ENCODE measurements around the gene TRIM46.

DNA sequence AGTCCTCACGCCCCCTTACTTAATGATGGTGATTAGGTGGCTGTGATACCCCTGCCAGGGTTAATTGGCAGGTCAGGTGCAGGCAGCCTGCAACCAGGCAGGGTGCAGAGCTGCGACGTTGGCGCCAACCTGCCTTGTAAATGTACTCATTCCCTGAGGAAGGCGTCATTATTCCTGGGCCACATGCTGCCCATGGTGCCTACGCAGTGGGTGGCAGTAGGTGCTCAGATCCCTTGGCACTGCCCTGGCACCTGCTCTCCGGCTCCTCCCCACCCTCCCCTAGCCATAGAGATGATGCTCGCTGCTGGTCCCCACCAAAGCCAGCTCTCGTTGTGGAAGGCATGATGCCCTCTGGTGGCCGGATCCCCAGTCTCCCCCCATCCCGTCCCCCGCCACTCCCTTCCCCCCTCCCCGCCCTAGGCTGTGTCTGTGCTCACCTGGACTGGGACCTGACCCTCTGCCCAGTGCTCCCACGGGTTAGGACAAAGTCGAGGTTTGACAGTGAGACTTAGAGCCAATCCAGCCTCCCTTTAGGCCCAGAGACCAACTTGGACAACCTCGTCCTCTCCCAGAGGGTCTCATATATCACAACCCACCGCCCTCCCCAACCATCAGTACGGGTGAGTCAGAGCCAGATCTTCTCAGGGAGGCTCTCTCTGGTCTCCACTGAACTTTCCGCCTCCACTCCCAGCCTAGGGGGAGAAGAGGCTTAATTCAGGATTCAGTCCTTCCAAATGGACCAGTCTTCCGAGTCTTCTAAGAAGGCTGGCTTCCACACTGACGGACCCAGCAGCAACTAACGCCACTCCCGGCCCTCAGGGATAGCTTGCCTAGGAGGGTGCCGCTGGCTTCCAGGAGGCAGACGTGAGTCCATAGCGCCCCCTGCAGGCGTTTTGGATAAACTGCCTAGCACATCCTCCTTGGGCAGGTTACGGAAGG, 6.2 kb upstream of the TRIM46 start:
- TF ChIP-seq, protein P1, sequence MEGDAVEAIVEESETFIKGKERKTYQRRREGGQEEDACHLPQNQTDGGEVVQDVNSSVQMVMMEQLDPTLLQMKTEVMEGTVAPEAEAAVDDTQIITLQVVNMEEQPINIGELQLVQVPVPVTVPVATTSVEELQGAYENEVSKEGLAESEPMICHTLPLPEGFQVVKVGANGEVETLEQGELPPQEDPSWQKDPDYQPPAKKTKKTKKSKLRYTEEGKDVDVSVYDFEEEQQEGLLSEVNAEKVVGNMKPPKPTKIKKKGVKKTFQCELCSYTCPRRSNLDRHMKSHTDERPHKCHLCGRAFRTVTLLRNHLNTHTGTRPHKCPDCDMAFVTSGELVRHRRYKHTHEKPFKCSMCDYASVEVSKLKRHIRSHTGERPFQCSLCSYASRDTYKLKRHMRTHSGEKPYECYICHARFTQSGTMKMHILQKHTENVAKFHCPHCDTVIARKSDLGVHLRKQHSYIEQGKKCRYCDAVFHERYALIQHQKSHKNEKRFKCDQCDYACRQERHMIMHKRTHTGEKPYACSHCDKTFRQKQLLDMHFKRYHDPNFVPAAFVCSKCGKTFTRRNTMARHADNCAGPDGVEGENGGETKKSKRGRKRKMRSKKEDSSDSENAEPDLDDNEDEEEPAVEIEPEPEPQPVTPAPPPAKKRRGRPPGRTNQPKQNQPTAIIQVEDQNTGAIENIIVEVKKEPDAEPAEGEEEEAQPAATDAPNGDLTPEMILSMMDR (IDR thresholded peaks at IDR 0.05; ENCODE audit: insufficient read depth, low read length) = peak; percentile 81
- TF ChIP-seq GABPA (IDR thresholded peaks at IDR 0.05; ENCODE audit: low read depth) = peak; percentile 5; the same call in 1 of the 2 replicates
- TF ChIP-seq POLR2AphosphoS5 (IDR thresholded peaks at IDR 0.05; ENCODE audit: low read depth) = no peak
- no peak for TF ChIP-seq SPI1 (IDR thresholded peaks at IDR 0.05; ENCODE audit: borderline replicate concordance, low read depth)
- TF ChIP-seq, protein P2, sequence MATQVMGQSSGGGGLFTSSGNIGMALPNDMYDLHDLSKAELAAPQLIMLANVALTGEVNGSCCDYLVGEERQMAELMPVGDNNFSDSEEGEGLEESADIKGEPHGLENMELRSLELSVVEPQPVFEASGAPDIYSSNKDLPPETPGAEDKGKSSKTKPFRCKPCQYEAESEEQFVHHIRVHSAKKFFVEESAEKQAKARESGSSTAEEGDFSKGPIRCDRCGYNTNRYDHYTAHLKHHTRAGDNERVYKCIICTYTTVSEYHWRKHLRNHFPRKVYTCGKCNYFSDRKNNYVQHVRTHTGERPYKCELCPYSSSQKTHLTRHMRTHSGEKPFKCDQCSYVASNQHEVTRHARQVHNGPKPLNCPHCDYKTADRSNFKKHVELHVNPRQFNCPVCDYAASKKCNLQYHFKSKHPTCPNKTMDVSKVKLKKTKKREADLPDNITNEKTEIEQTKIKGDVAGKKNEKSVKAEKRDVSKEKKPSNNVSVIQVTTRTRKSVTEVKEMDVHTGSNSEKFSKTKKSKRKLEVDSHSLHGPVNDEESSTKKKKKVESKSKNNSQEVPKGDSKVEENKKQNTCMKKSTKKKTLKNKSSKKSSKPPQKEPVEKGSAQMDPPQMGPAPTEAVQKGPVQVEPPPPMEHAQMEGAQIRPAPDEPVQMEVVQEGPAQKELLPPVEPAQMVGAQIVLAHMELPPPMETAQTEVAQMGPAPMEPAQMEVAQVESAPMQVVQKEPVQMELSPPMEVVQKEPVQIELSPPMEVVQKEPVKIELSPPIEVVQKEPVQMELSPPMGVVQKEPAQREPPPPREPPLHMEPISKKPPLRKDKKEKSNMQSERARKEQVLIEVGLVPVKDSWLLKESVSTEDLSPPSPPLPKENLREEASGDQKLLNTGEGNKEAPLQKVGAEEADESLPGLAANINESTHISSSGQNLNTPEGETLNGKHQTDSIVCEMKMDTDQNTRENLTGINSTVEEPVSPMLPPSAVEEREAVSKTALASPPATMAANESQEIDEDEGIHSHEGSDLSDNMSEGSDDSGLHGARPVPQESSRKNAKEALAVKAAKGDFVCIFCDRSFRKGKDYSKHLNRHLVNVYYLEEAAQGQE (IDR thresholded peaks at IDR 0.05; ENCODE audit: insufficient replicate concordance, low read depth) = no peak
